Mesendoderm (in vitro differentiated cells): ENCODE results near the gene CLEC4F.

Experiments used
- DNase-seq: peaks from one replicate; pipeline ENCODE4 v3.0.0; 2013
- H2AK5ac ChIP-seq: 2 replicates; pipeline ENCODE4 v1.6.1; 2013; ENCODE audit warnings: low read length, inconsistent platforms
- H2BK120ac ChIP-seq: 2 replicates; pipeline ENCODE4 v1.6.1; 2013; ENCODE audit warnings: low read depth, mild to moderate bottlenecking, low read length, moderate library complexity, mixed read lengths
- H2BK15ac ChIP-seq: replicated peaks from 2 replicates; pipeline ENCODE4 v1.6.1; 2013; ENCODE audit warnings: low read depth, mild to moderate bottlenecking, moderate library complexity
- H2BK5ac ChIP-seq: 2 replicates; pipeline ENCODE4 v1.6.1; 2013; ENCODE audit warnings: low read length, inconsistent platforms
- H3K18ac ChIP-seq: 2 replicates; pipeline ENCODE4 v1.6.1; 2013; ENCODE audit warnings: mild to moderate bottlenecking, low read length, mixed read lengths
- H3K23ac ChIP-seq: one replicate; pipeline ENCODE4 v1.6.1; 2013; ENCODE audit warnings: low read length
- H3K27ac ChIP-seq: 2 replicates; pipeline ENCODE4 v1.5.1; 2013; ENCODE audit warnings: low read depth, mild to moderate bottlenecking, inconsistent platforms, low read length, moderate library complexity
- H3K27me3 ChIP-seq: 2 replicates; pipeline ENCODE4 v1.6.1; 2013; ENCODE audit warnings: low read length, control low read depth, mild to moderate bottlenecking, inconsistent platforms; ENCODE audit not compliant: insufficient read depth, poor library complexity
- H3K36me3 ChIP-seq: 2 replicates; pipeline ENCODE4 v1.6.1; 2013; ENCODE audit warnings: low read length, inconsistent platforms; ENCODE audit not compliant: control insufficient read depth, insufficient read depth
- H3K4ac ChIP-seq: one replicate; pipeline ENCODE4 v1.6.1; 2013; ENCODE audit warnings: low read depth, mild to moderate bottlenecking, low read length, moderate library complexity
- H3K4me1 ChIP-seq: 2 replicates; pipeline ENCODE4 v1.6.1; 2013; ENCODE audit warnings: low read depth, low read length, inconsistent platforms; ENCODE audit not compliant: control insufficient read depth
- H3K4me2 ChIP-seq: 2 replicates; pipeline ENCODE4 v1.6.1; 2013; ENCODE audit warnings: low read length
- H3K4me3 ChIP-seq: 2 replicates; pipeline ENCODE4 v1.5.1; 2013; ENCODE audit warnings: mild to moderate bottlenecking, low read length
- H3K56ac ChIP-seq: one replicate; pipeline ENCODE4 v1.6.1; 2013; ENCODE audit warnings: low read length
- H3K79me1 ChIP-seq: 2 replicates; pipeline ENCODE4 v1.6.1; 2013; ENCODE audit warnings: low read length, inconsistent platforms
- H3K79me2 ChIP-seq: 2 replicates; pipeline ENCODE4 v1.6.1; 2013; ENCODE audit warnings: mild to moderate bottlenecking, low read length; ENCODE audit not compliant: control insufficient read depth, insufficient read depth
- H3K9ac ChIP-seq: 2 replicates; pipeline ENCODE4 v1.6.1; 2013; ENCODE audit warnings: low read length, inconsistent platforms
- H4K5ac ChIP-seq: one replicate; pipeline ENCODE4 v1.6.1; 2013; ENCODE audit warnings: low read length
- H4K8ac ChIP-seq: one replicate; pipeline ENCODE4 v1.6.1; 2013; ENCODE audit warnings: low read depth, mild to moderate bottlenecking, control low read depth, low read length, moderate library complexity
- WGBS: extraction: QIAGEN DNeasy Blood & Tissue Kit; methylation state at CpG from one replicate; pipeline ENCODE4 v1.1.7; 2013; ENCODE audit warnings: low lambda C conversion rate, missing lambda C conversion rate; ENCODE audit not compliant: insufficient coverage; ENCODE audit errors: extremely low coverage; 5-methylcytosine and 5-hydroxymethylcytosine counted together

CLEC4F gene

DNA sequence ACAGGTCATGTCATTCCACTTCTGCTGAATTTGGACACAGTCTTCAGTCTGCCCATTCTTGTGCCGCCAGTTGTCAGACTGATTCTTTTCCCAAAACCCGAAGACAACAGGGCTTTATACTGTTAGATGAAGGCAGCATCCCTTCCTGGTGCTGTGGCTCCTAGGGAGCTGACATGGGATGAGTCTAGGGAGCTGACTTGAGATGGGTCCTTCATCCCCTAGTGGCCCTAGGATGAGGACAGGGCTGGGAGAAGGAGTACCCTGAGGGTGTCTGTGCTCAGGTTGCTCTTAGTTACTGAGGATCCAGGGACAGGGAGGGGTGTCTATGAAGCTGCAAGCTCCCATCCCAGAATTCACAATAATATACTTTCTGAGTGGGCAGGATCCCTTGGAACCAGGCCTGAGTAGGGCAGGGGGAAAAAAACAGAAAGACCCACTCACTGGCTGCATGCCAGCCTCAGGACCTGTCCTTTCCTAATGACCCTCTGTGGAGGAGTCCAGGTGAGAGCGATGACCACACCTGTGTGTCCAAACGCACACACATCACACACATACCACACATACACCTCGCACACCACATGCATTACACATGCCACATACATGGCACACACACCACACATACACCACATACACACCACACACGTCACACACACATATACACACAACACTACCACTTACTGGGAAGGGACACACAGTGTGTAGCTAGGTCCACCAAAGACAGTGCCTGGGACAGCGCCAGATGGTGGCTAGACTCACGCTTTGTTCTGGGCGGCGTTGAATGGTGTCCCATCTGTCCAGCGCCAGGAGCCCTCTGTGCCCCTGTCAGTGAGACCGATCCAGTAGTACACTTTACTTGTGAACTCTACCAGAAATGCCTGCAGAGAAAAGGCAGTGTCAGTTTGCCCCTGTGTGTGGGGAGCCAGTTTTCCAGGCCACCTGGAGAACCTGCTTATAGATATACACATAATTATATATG, 11.1 kb downstream of the CLEC4F start:
- Histone ChIP-seq H2BK5ac (no peak overlapping the region), H2BK120ac (no peak overlapping the region), H3K36me3 (no peaks in the 10 kb centered on the region), H3K27me3 (no peaks in the 10 kb centered on the region), H3K4ac (no peak overlapping the region), H2AK5ac (no peak overlapping the region), H3K79me2 (no peaks in the 10 kb centered on the region), H3K56ac (no peak overlapping the region), H4K8ac (no peak overlapping the region), H3K79me1 (no peaks in the 10 kb centered on the region), H3K4me3 (no peak overlapping the region), H3K9ac (no peak overlapping the region), H3K23ac (no peak overlapping the region), H3K27ac (no peak overlapping the region), H4K5ac (no peak overlapping the region), H3K4me1 (no peaks in the 10 kb centered on the region), H3K18ac (no peak overlapping the region), H3K4me2 (no peak overlapping the region), H2BK15ac (no peak overlapping the region)
- no peak for DNase-seq
- WGBS: no CpG with 5 or more reads among the region's 12 CpGs

DNA sequence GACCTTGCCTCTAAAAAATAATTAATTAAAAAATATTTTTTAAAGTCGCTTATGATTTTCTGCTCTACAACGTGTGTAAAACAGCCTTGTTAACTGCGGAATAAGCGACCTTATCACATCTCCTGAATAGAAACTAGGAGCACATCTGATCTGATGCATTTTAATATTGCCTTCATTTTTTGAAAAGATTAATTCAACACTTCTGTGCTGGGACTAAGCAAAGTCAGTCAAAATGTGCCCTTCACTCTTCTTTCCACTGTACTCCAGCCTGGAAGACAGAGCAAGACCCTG, 12.6 kb downstream of the CLEC4F start:
- no CpG with 5 or more reads among the region's 4 CpGs for WGBS
- Histone ChIP-seq H3K27ac (no peak overlapping the region), H3K18ac (no peak overlapping the region), H2BK5ac (no peak overlapping the region), H3K4ac (no peak overlapping the region), H3K4me3 (no peak overlapping the region), H3K4me2 (no peak overlapping the region), H3K36me3 (no peaks in the 10 kb centered on the region), H3K23ac (no peak overlapping the region), H3K79me1 (no peaks in the 10 kb centered on the region), H3K9ac (no peak overlapping the region), H3K27me3 (no peaks in the 10 kb centered on the region), H2AK5ac (no peak overlapping the region), H2BK15ac (no peak overlapping the region), H3K79me2 (no peaks in the 10 kb centered on the region), H3K4me1 (no peaks in the 10 kb centered on the region), H2BK120ac (no peak overlapping the region), H3K56ac (no peak overlapping the region), H4K8ac (no peak overlapping the region), H4K5ac (no peak overlapping the region)
- no peak for DNase-seq

DNA sequence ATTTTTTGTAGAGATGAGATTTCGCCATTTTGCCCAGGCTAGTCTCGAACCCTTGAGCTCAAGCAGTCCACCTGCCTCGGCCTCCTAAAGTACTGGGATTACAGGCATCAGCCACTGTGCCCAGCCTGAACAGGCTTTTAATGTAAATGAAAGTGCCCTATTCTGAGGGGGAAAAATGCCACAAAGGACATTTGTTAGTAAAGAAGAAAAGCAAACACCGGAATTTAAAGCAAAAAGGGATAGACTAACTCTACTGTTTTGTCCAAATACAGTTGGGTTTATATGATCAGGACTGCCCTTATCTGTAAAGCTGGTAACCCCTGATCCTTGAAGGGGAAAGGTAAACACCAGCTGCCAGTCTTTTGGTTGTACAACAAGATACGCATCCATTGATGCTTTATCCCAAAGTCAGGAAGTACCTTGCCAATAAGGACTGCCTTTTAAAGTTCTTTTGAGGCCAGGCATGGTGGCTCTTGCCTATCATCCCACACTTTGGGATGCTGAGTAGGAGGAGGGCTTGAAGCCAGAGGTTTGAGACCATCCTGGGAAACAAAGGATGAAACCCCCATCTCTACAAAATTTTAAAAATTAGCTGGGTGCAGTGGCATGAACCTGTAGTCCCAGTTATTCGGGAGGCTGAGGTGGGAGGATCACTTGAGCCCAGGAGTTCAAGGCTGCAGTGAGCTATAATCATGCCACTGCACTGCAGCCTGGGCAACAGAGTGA, 13.1 kb downstream of the CLEC4F start:
- Histone ChIP-seq H3K56ac (no peak overlapping the region), H3K79me2 (no peaks in the 10 kb centered on the region), H3K9ac (no peak overlapping the region), H2BK5ac (no peak overlapping the region), H4K5ac (no peak overlapping the region), H3K23ac (no peak overlapping the region), H3K36me3 (no peaks in the 10 kb centered on the region), H3K4ac (no peak overlapping the region), H2BK120ac (no peak overlapping the region), H3K18ac (no peak overlapping the region), H2AK5ac (no peak overlapping the region), H3K27ac (no peak overlapping the region), H3K4me1 (no peaks in the 10 kb centered on the region), H2BK15ac (no peak overlapping the region), H3K27me3 (no peaks in the 10 kb centered on the region), H3K79me1 (no peaks in the 10 kb centered on the region), H3K4me3 (no peak overlapping the region), H3K4me2 (no peak overlapping the region), H4K8ac (no peak overlapping the region)
- no CpG with 5 or more reads among the region's 6 CpGs for WGBS
- DNase-seq: no peak

DNA sequence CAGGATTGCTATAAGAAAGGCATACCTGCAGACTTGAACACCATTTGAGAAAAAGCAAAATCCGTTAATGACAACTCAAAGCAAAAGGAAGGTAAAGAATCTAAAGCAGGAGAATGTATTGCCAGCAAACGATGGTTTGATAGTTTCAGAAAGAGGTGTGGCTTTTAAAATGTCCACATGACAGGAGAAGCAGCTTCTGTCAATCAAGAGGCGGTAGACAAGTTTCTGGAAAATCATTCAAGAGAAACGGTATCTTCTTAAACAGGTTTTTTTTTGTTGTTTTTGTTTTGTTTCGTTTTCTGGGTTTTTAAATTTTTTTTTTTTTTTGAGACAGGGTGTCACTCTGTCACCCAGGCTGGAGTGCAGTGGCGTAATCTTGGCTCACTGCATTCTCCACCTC, 13.8 kb downstream of the CLEC4F start:
- no peak overlapping the region for H3K18ac ChIP-seq
- H2BK5ac ChIP-seq: no peak overlapping the region
- H2AK5ac ChIP-seq: no peak overlapping the region
- no peak overlapping the region for H4K5ac ChIP-seq
- H4K8ac ChIP-seq: no peak overlapping the region
- no peaks in the 10 kb centered on the region for H3K79me1 ChIP-seq
- no peak overlapping the region for H3K23ac ChIP-seq
- no peak overlapping the region for H3K4ac ChIP-seq
- no peak overlapping the region for H2BK120ac ChIP-seq
- DNase-seq: no peak
- H3K9ac ChIP-seq: no peak overlapping the region
- WGBS: no CpG with 5 or more reads among the region's 6 CpGs
- H3K56ac ChIP-seq: no peak overlapping the region
- no peak overlapping the region for H3K27ac ChIP-seq
- H3K79me2 ChIP-seq: no peaks in the 10 kb centered on the region
- no peak overlapping the region for H3K4me3 ChIP-seq
- peaks cover 1% of the 10 kb centered on the region for H3K4me1 ChIP-seq
- H3K27me3 ChIP-seq: no peaks in the 10 kb centered on the region
- H3K4me2 ChIP-seq: no peak overlapping the region
- no peak overlapping the region for H2BK15ac ChIP-seq
- H3K36me3 ChIP-seq: no peaks in the 10 kb centered on the region

DNA sequence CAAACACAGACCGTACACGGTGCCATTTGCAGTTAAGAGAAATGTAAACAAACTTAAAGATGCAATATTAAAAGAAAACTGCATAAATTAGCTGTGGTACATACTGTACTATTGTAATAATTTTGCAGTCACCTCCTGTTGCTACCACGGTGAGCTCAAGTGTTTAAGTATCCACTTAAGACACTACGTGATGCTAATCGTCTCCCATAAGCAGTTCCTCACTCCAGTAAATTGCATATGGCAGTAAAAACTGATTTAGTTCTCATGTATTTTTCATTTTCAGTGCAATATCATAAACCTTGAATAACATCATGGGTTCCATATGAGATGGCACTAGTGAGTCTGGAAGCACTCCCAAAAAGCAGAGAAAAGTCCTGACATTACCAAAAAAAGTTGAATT, 14.4 kb downstream of the CLEC4F start:
- Histone ChIP-seq H3K23ac (no peak overlapping the region), H2BK15ac (no peak overlapping the region), H3K56ac (no peak overlapping the region), H3K79me1 (no peaks in the 10 kb centered on the region), H2BK5ac (no peak overlapping the region), H3K79me2 (no peaks in the 10 kb centered on the region), H3K4ac (no peak overlapping the region), H4K5ac (no peak overlapping the region), H2BK120ac (no peak overlapping the region), H3K18ac (no peak overlapping the region), H3K4me1 (peaks cover 1% of the 10 kb centered on the region), H3K27ac (no peak overlapping the region), H2AK5ac (no peak overlapping the region), H3K36me3 (no peaks in the 10 kb centered on the region), H4K8ac (no peak overlapping the region), H3K9ac (no peak overlapping the region), H3K4me3 (no peak overlapping the region), H3K4me2 (no peak overlapping the region), H3K27me3 (no peaks in the 10 kb centered on the region)
- no peak for DNase-seq
- 90% methylated on average over 2 of the region's 5 CpGs for WGBS
